Heart right ventricle (tissue), 16 donors: ENCODE data around the gene ECSIT. TPM values are rescaled to one million over a fixed set of nuclear protein-coding genes. Genes with fewer than 3 reads are reported as not detected.

Experiments
- ATAC-seq, 8 donors: fragments of 200-7000 bp; cut with Tn5 transposase; one replicate each; pipeline ENCODE4 v1.9.1; 2020; ENCODE audit warnings: mild to moderate bottlenecking in 8 of 8, moderate library complexity in 8 of 8, moderate number of reproducible peaks in 1 of 8
- DNase-seq, 2 donors: peaks; one replicate each; pipeline ENCODE4 v3.0.0-alpha.2; 2020
- H3K27ac ChIP-seq, 10 donors: fragments of 200-600 bp; sonication (generic) in 2 of 10; one replicate each; pipeline versions ENCODE4 v1.5.0 to v1.8.0; 2020 to 2022; ENCODE audit warnings: mild to moderate bottlenecking in 3 of 10
- H3K27me3 ChIP-seq, 7 donors: fragments of 200-600 bp; one replicate each; pipeline ENCODE4 v1.8.0; 2021 to 2022; ENCODE audit warnings: mild to moderate bottlenecking in 2 of 7
- H3K36me3 ChIP-seq, 9 donors: fragments of 200-600 bp; sonication (generic) in 1 of 9; one replicate each; pipeline versions ENCODE4 v1.5.0 to v1.8.0; 2020 to 2022; ENCODE audit warnings: mild to moderate bottlenecking in 2 of 9
- H3K4me1 ChIP-seq, 9 donors: fragments of 200-600 bp; sonication (generic) in 1 of 9; one replicate each; pipeline versions ENCODE4 v1.5.0 to v1.8.0; 2020 to 2022; ENCODE audit warnings: mild to moderate bottlenecking in 4 of 9
- H3K4me3 ChIP-seq, 10 donors: fragments of 200-600 bp; sonication (generic) in 2 of 10; one replicate each; pipeline versions ENCODE4 v1.5.0 to v1.8.0; 2020 to 2022; ENCODE audit warnings: mild to moderate bottlenecking in 7 of 10, moderate library complexity in 2 of 10
- H3K9me3 ChIP-seq, 11 donors: fragments of 200-600 bp in 10 of 11; sonication (generic) in 2 of 11; one replicate each; pipeline versions ENCODE4 v1.5.0 to v1.8.0; 2013 to 2022; ENCODE audit warnings: mild to moderate bottlenecking in 2 of 11, control low read depth in 1 of 11, moderate library complexity in 1 of 11
- WGBS, 2 donors: extraction: QIAGEN DNeasy Blood & Tissue Kit; methylation state at CpG; one replicate each; pipeline ENCODE4 v1.1.7; 2013; ENCODE audit warnings: inconsistent platforms in 1 of 2; 5-methylcytosine and 5-hydroxymethylcytosine counted together
- intact Hi-C, 10 donors: fragments of 100-400 bp; cut with DNase I; formaldehyde crosslinking; loops; one replicate each; pipeline versions ENCODE4 v1.11.1 to v1.14.2; 2022
- polyA plus RNA-seq, 2 donors: library from polyadenylated mRNA; stranded (reverse); fragments of 200-250 nt; gene quantifications; one replicate each; pipeline ENCODE4 v1.2.3, GENCODE V29; 2013
- total RNA-seq, 10 donors: library from RNA; stranded (reverse); fragmentation: NEBNext Ultra II Directional in 3 of 10; extraction: Animal tissue kit (Norgen Biotek cat#: 25700) in 3 of 10; gene quantifications; one replicate each; pipeline versions ENCODE4 v1.2.1 to v1.2.4, GENCODE V29; 2021 to 2023
- TF ChIP-seq, protein P1 (sequence below), 9 donors: fragments of 200-600 bp; sonication (generic) in 2 of 9; IDR thresholded peaks; one replicate each; pipeline versions ENCODE4 v1.5.0 to v1.8.0; 2021 to 2022; ENCODE audit warnings: antibody characterized with exemption in 9 of 9, mild to moderate bottlenecking in 5 of 9, moderate library complexity in 1 of 9
- donor health status: Arrhythmogenic right ventricular cardiomyopathy.
- donor health status: ischemic (EF 13 %, LVEDD 7.1; RV severe dilation, severe dysfunction).
- donor health status: healthy with polysubstance abuse.
- donor health status: DM: no; HTN: yes; CAD: no.
- donor health status: DM: no; HTN: no; CAD: no.
- donor health status: ischemic (EF 25% LVEDD 6.9; RV normal size, moderate dysfunction).
- donor health status: ischemic (EF 25% LVEDD 5.7; RV mildly dilated, moderate dysfunction).
- donor health status: healthy.
- donor health status: DM: yes; HTN: yes; CAD: no.
- donor health status: Ischemic cardiomyopathy.
- donor health status: ischemic (EF 35%, LVEDD 5.7; RV mildly dilated, moderate dysfunction).
- donor health status: nonischemic (EF 11% LVEDD 7.7; RV severe dilation, severe dysfunction).
- donor health status: DM: yes; HTN: yes; CAD: no.
- donor health status: PGD.
- donor health status: ischemic (EF 29% LVEDD 5.4; RV normal size, mild dysfunction).
- donor health status: nonischemic (EF 23%, LVEDD 6.1; RV moderate dilation, normal function).

ECSIT gene
- total and polyA plus RNA-seq, 12 donors = 86.8 to 226 (median 139) TPM

- Histone ChIP-seq H3K4me3 (no peak overlapping the region), H3K36me3 (peaks cover 0 to 95% (median 30%) of the 10 kb centered on the region in 9 donors), H3K4me1 (no peaks in the 10 kb centered on the region), H3K27ac (no peak overlapping the region), H3K9me3 (no peaks in the 10 kb centered on the region), H3K27me3 (no peaks in the 10 kb centered on the region)
- DNase-seq = no peak
- TF ChIP-seq, protein P1, sequence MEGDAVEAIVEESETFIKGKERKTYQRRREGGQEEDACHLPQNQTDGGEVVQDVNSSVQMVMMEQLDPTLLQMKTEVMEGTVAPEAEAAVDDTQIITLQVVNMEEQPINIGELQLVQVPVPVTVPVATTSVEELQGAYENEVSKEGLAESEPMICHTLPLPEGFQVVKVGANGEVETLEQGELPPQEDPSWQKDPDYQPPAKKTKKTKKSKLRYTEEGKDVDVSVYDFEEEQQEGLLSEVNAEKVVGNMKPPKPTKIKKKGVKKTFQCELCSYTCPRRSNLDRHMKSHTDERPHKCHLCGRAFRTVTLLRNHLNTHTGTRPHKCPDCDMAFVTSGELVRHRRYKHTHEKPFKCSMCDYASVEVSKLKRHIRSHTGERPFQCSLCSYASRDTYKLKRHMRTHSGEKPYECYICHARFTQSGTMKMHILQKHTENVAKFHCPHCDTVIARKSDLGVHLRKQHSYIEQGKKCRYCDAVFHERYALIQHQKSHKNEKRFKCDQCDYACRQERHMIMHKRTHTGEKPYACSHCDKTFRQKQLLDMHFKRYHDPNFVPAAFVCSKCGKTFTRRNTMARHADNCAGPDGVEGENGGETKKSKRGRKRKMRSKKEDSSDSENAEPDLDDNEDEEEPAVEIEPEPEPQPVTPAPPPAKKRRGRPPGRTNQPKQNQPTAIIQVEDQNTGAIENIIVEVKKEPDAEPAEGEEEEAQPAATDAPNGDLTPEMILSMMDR (IDR thresholded peaks at IDR 0.05) = no peak
- intact Hi-C loops = no loop called here
- 93 to 94% methylated on average over 9 of the region's 9 CpGs for WGBS, 2 donors
- no peak for ATAC-seq
These were observed 9.8 kb downstream of the ECSIT start for GRCh38 chr19:11519138-11519537.

DNA sequence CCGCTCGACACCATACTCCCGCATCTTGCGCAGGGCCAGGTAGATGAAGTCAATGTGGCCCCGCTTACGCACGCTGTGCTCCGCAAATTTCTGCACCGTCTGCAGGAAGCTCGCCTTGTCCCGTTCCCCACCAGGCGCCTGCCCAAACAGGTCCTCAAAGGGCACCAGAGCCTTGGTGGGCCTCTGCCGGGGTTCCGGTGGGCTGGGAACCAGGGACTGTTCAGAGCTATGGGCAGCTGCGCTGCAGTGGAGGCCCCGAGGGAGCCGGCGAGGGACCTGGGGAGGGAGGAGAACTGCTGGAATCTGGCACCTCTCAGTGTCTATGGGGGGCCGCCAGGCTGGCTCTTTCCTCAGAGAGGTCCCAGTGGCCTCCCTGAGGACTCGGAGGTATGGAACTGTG is 15.0 kb downstream of the ECSIT start:
- intact Hi-C loops = no loop called here
- H3K4me1 ChIP-seq = no peaks in the 10 kb centered on the region
- H3K4me3 ChIP-seq = no peak overlapping the region
- TF ChIP-seq, protein P1 (IDR thresholded peaks at IDR 0.05) = no peak
- H3K36me3 ChIP-seq = peaks cover 0 to 98% (median 46%) of the 10 kb centered on the region in 9 donors
- ATAC-seq (peak in 2 of 8 donors; percentile 21 to 25), DNase-seq (no peak)
- H3K27ac ChIP-seq = no peak overlapping the region
- no peaks in the 10 kb centered on the region for H3K9me3 ChIP-seq
- no peaks in the 10 kb centered on the region for H3K27me3 ChIP-seq
- WGBS, 2 donors = 93 to 96% methylated on average over 20 of the region's 20 CpGs

DNA sequence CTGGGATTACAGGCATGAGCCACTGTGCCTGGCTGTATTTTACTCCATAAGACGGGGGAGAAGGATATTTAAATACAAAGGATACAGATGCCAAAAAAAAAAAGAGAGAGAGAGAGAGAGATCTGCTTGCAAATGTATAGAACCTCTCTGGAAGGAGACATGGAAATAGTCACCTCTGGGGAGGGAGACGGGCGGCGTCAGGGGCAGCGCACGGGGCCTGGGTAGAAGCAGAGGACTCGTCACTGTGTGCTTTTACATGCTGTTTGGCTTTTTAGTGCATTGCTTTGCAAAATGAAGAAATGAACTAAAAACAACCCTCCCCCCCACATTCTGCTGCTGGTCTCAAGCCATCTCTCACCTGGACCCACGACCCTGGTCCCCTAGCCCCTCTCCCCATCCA is 18.5 kb downstream of the ECSIT start:
- no peak overlapping the region for H3K4me3 ChIP-seq
- H3K9me3 ChIP-seq = no peaks in the 10 kb centered on the region
- H3K4me1 ChIP-seq = peaks cover 0 to 10% (median 7%) of the 10 kb centered on the region in 9 donors
- TF ChIP-seq, protein P1 (IDR thresholded peaks at IDR 0.05) = no peak
- DNase-seq = no peak
- H3K36me3 ChIP-seq = peaks cover 0 to 73% (median 22%) of the 10 kb centered on the region in 9 donors
- H3K27me3 ChIP-seq = no peaks in the 10 kb centered on the region
- H3K27ac ChIP-seq = no peak overlapping the region
- ATAC-seq = no peak
- 94 to 96% methylated on average over 8 of the region's 8 CpGs for WGBS, 2 donors
- intact Hi-C loops = no loop called here

- H3K4me3 ChIP-seq = no peak overlapping the region
- intact Hi-C loops = no loop called here
- TF ChIP-seq, protein P1 (IDR thresholded peaks at IDR 0.05) = no peak
- no peak overlapping the region for H3K27ac ChIP-seq
- ATAC-seq = no peak
- no peaks in the 10 kb centered on the region for H3K9me3 ChIP-seq
- peaks cover 0 to 16% (median 11%) of the 10 kb centered on the region in 9 donors for H3K4me1 ChIP-seq
- no peak for DNase-seq
- H3K27me3 ChIP-seq = no peaks in the 10 kb centered on the region
- WGBS, 2 donors = 89 to 92% methylated on average over 18 of the region's 18 CpGs
- peaks cover 0 to 48% (median 14%) of the 10 kb centered on the region in 9 donors for H3K36me3 ChIP-seq
These were observed 21.4 kb downstream of the ECSIT start for GRCh38 chr19:11507370-11508078.
